Stimulated activated CD8-positive, alpha-beta memory T cell treated with anti-CD3 and anti-CD28 coated beads, Interleukin-7, amount 100 ng/mL, for 4 hours (primary cell): Measurements from ENCODE around the gene SETDB2.
A peak's percentile ranks its signal among the peaks of the same experiment; 100 is the strongest.

Experiments
- DNase-seq, 2 donors: peaks; one replicate each; pipeline ENCODE4 v3.0.0-alpha.2; 2020; ENCODE audit warnings: low read depth in 2 of 2

SETDB2 gene

DNA sequence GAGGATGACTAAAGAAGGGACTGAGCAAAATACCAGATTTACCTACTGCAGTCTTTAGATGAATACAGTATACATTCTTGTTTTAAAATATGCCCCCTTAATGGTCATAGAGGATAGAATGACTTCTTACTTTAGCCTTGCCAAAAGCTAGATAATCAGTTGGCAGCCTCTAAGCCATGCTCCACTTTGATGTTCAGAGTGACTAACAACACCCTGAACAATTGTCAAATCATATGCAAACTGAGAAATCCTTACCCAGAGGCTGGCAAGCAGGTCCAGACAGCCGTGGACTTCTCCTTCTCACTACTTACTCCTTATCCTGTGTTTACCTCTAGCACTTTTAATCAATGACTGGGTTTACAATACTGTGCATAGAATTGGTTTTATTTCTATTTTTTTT, 28.1 kb downstream of the SETDB2 start:
- no peak for DNase-seq

DNA sequence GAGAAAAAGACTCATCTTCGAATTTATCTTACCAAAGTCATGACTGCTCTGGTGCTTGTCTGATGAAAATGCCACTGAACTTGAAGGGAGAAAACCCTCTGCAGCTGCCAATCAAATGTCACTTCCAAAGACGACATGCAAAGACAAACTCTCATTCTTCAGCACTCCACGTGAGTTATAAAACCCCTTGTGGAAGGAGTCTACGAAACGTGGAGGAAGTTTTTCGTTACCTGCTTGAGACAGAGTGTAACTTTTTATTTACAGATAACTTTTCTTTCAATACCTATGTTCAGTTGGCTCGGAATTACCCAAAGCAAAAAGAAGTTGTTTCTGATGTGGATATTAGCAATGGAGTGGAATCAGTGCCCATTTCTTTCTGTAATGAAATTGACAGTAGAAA, 32.5 kb downstream of the SETDB2 start:
- DNase-seq = no peak

DNA sequence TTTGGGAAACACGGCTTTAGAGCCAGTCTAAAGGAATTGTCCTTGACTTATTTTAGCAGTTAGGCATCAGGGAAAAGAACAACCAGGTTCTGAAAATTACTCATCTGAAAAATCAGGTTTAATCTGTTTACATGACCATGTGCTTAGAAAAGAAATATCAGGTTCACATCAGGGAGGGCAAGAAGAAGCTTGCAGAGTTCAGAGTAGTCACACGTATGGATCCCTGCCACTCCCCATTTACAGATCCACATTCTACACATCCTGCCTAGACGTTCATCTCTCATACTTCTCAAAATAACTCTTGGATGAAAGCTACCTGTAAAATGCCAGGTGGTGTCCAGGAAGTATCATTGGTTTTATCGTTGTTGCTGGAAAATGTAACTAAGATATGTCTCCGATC, 37.7 kb downstream of the SETDB2 start:
- no peak for DNase-seq

DNA sequence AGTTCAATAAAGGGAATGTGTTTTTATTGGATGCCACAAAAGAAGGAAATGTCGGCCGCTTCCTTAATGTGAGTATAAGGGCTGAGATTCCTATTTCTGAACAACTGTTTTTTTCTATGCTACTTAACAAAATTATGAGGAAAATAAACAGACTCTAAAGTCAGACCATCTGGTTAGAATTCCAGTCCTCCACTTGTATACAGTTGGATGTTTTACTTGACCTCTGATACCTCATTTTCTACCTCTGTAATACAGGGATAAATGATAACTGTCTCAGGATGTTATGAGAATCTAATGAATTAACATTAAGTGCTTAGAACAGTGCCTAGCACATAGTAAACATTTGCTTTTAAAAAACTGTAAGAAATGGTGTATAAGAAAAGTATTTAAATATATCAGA, 44.5 kb downstream of the SETDB2 start:
- DNase-seq = no peak

DNA sequence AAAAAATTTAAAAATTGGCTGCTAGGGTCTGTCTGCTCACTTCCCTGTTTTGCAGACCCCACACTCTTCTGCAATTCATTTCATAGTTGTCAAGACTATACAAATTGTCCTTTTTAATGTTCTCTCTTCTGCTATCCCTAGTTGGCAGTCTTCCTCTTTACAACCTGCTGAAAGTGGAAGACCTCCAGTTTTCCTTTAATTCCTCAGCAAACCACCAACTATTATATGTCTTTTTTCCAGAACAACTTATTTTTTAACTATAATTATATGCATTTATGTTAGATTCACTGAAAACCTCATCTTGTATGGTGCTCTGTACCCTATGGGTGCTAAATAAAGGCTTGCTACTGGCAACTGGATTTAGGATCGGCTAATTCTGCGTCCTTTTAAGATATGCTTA, 50.6 kb downstream of the SETDB2 start:
- no peak for DNase-seq

DNA sequence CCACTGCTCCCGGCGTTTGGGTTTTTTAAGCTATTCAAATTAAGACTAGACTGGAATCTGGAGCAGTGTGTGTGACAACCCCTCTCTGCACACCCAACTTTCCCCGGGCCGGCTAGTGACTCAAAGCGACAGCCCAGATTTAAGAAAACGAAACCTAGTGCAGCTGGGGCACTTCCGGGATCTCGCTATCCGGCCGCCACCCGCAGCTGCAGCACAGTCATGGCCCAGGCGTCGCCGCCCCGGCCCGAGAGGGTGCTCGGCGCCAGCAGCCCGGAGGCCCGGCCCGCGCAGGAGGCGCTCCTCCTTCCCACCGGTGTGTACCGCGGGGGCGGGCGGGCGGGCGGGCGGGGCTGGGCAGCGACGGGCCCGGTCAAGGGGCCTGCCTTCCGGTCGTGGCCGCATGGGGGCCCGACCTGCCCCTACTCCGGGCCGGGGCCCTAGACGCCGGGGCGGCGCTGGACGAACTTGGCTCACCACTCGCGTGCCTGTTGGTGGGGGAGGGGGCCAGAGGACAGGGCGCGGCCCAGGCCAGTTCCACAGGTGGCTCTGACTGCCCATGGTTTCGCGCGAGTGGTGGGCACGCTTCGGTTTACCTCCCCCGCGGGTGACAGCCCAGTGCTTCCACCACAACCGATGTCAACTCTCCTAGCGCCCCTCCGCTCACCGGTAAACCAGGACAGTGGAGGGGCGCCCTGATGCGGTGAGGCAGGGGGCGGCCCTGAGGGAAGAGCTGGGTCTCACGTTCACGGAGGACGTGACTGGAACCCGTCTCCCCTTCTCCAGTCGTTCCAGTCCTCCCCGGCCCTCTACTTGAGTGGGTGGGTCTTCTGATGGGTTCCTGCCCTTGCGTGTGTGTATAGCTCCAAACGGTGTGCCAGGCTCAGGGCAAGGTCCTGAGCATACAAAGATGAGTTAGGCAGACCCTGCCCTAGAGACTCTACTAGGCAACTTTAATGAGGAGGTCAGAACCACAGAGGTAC, 52.0 kb downstream of the SETDB2 start, which contains the start of gene PHF11:
Gene PHF11, plus strand, starts transcription at position 171 of the 980 bp plus-strand sequence. Its CDS starts 49 bp downstream, at position 220.
- DNase-seq = peak; percentile 85 to 86

DNA sequence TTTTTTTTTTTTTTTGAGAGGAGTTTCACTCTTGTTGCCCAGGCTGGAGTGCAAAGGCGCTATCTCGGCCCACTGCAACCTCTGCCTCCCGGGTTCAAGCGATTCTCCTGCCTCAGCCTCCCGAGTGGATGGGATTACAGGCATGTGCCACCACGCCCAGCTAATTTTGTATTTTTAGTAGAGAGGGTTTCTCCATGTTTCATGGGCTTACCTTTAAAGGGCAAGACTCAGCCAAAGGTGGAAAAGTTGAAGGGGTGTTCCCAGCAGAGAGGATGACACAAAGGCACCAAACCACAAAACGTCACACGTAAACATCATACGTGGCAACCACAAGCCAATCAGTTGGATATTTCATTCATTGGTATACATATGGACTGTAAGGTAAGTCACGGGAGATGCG, 52.8 kb downstream of the SETDB2 start:
- DNase-seq = peak; percentile 45 to 60

DNA sequence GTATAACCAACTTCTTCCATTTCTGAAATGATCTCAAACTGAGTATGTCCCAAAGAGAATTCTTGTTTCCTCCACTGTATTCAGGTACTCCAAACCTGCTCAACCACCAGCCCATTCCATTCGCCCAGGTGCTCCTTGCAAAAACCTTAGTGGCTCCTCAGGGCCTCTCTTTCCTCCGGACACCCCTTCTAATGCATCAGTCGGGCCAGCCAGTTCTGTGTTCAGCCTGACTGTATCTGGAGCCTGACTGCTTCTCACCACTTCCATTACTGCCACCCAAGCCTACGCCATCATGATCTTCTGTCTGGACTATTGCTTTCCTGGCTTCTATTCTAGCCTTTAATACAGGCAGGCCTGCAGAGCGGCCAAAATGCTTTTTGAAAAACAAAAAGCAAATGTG, 53.2 kb downstream of the SETDB2 start:
- DNase-seq = no peak

DNA sequence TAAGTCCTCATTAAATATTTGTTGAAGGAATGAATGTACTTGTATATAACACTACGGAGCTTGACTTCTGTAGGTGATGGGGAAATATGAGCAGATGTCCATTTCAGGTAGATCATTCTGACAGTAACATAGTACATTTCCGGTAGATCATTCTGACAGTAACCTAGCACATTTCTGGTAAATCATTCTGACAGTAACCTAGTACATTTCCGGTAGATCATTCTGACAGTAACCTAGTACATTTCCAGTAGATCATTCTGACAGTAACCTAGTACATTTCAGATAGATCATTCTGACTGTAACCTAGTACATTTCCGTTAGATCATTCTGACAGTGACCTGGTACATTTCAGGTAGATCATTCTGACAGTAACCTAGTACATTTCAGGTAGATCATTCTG, 54.1 kb downstream of the SETDB2 start:
- DNase-seq = no peak

DNA sequence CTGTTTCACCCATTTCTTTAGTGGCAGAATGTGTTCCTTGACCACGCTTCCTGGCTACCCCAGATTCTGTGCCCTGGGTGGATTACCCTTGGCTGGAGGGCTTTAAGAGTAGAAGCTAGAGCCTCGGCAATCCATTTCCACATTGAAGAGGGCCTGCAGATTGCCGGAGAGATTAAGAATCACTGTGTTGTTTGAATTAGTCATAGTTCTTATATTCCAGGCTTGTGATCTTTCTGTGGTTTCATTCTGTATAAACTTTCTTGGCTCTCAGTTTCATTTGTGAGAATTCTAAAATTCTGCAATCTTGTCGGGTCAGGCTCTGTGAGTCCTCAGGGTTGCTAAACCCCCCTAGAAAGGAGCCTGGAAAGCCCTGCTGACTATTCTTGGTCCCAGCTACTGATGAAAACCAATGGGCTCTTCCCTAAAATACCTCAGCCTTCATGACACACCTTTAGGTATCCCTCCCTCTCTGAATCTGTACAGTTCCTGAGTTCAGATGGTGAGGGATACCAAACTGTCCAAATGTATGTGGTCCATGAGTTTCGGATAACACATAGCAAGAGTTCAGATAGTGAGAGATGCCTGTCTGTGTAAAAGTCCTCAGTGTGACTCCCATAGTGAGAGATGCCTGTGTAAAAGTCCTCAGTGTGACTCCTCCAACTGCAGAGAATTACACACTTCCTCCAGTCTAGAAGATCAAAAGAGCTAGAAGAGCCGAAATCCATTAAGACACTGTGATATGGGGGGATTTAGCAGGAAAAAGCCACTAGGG, 56.0 kb downstream of the SETDB2 start:
- DNase-seq = no peak

DNA sequence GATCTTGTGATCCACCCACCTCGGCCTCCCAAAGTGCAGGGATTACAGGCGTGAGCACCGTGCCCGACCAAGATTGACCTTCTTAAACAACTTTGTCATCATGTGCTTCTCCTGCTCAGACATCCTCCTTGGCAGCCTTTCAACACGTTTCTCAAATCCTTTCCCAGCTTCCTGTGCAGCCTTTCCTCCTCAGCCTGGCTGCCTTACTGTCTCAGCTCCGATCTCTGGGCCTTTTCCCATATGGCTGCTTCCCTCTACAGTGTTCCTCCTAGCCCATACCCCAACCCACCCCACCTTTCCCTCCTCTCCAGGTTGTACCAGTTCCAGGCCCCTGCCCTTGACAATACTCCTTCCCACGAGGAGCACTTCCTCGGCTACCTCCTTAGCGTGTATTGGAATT, 58.9 kb downstream of the SETDB2 start:
- DNase-seq = no peak

DNA sequence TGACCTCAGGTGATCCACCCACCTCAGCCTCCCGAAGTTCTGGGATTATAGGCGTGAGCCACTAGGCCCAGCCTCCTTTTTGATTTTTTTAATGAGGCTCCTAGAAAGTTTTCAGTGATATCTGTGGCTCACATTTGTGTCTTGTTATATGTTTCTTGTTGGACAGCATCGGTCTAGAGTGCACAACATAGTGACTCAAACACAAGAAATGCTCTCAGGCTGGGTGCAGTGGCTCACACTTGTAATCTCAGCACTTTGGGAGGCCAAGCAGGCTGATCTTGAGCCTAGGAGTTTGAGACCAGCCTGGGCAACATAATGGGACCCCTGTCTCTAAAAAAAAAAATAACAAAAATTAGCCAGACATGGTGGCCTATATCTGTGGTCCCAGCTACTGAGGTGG, 59.9 kb downstream of the SETDB2 start:
- no peak for DNase-seq

DNA sequence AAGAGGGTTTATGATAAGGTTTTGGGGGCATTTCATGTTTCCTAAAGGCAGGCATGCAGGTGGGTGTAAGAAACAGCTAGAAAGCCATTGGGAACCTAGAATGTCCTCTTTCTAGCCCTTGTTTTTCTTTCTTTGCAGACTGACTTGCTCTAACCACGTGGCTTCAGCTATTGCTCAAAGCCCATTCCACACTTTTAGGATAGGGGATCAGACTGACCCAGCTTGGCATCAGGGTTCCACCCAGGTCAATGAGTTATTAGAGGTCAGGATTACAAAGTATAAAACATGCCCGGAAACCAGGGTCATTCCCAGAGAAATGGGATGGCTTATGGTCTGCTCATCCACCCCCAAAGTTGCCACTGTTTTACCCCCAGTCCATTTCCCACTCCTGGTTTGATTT, 68.5 kb downstream of the SETDB2 start:
- DNase-seq = no peak

DNA sequence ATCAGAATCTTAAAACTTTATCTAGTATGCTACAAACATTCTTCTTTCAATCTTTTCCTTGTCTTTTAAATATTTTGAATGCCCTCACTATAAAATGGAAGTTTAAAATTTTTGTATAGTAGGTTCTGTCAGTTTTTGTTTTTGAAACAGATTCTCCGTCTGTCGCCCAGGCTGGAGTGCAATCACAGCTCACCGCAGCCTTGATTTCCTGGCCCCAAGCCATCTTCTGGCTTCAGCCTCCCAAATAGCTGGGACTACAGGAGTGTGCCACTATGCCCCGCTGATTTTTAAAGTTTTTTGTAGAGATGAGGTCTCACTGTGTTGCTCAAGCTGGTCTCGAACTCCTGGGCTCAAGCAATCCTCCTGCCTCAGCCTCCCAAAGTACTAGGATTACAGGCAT, 72.4 kb downstream of the SETDB2 start:
- no peak for DNase-seq

DNA sequence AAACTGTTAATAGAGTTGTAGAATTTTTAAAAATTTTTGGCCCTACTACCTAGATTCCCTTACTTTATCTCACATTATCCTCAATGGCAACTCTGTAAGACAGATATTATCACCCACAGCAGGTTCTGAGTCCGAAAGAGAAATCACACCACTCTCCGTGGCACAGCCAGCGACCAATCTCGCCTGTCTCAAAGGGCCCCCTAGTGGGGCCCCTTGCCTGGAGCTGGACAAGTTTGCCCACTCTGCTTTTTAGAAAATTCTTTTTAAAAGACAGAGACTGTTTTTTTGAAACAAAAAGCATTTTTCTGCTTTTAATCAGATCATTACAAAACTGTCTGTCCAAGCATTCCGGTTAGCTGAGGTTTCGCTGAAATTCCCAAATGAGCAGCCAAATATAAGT, 73.4 kb downstream of the SETDB2 start:
- DNase-seq = no peak

DNA sequence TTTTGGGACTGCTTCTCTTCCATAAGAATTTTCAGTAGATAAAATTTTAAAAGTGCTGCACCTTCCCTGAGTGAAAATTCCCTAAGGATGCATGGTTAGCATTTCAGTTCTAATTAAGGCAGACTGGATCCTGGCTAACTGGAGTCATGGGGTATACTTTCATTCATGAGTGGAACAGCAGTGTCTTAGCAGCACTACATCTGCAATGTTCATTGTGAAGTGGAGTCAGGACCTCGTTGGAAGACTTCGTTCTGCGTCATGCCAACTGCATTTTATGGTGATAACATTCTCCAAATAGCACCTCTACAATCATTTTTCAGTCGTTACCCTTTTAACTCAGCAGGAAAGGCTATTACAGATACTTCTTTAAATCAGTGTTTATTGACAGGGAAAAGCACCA, 77.2 kb downstream of the SETDB2 start:
- DNase-seq = no peak

DNA sequence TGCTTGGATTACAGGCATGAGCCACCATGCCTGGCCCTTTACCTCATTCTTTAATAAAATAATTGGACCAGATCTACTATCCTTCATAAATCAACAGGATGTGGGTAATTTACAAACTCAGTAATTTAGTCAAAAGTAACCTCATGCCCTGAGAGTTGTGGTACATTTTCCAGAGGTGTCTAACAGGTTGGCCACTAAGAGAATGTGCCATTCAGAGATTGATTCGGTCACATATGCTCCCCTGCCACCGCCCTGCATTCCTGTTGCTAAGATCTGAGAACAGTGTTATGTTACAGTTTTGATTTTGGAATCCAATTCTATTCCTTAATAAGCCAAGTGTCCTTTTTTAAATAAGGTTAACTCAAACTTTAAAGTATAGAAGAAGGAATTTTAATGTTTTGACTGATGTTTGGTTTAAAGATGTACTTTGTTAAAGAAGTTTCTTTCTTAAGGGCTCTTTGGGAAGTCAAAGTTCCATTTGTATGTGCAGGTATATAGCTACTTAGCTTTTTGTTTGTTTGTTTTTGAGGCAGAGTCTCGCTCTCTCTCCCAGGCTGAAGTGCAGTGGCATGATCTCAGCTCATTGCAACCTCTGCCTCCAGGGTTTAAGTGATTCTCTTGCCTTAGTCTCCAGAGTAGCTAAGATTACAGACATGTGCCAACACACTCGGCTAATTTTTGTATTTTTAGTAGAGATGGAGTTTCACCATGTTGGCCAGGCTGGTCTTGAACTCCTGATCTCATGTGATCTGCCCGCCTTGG, 80.8 kb downstream of the SETDB2 start:
- DNase-seq = no peak

DNA sequence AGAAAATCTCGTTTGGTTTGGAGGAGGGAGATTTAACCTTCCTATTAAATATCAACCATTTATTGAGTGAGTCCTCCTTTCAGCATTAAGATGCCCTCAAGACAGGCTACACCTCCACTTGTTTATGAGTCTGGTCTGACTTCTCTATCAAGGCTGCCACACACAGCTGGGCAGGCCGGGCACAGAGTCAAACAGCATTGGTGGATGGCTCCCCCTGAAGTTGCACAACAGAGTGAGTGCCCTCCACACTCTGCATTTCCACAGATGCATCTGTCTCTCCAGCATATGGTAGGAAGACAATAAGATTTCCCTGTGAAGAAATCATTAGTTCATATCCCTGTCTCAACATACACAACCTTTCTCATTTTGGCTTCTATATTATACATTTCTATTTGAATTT, 83.0 kb downstream of the SETDB2 start:
- DNase-seq = no peak

DNA sequence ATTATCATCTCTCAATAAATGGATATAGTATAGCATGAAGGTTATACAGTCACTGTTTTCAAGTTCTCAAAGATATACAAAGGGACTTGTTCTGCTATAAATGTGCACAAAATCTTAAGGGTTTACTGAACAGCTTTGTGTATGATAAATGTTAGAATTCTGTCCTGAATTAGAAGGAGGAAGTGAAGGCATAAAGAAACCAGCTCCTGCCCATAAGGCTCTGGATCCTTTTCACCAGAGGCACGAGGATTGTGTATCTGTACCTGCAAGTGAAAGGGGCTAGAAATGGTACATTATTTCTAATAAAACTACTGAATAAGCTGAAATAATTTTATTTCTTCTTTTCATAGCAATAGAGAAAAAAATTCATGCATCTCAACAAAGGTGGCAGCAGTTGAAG, 84.1 kb downstream of the SETDB2 start:
- no peak for DNase-seq

DNA sequence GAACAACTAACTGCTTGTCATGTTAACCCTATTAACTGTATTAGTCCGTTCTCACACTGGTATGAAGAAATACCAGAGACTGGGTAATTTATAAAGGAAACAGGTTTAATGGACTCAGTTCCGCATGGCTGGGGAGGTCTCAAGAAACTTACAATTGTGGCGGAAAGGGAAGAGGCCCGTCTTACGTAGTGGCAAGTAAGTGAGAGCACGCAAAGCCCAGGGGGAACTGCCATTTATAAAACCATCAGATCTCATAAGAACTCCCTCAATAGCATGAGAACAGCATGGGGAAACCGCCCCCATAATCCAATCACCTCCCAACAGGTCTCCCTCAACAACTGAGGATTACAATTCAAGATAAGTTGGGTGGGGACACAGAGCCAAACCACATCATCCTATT, 86.4 kb downstream of the SETDB2 start:
- no peak for DNase-seq

DNA sequence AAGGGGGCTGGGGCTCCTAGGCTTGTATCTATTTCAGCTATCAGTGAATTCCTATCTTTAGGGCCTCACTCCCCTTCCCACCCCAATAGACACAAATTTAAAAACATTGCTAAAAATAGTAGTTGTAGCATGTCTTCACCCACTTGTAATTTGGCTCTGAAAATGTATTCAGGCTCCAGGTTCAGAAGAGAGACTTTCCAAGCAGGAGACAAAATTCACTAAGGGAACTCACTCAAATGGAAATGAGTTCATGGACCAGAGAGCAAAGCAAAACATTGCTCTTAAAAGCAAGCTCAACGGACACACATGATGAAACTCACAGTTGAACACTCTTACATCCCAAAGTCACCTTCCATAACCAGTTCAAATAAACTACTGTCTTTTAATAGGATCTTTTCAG, 88.5 kb downstream of the SETDB2 start:
- DNase-seq = no peak

DNA sequence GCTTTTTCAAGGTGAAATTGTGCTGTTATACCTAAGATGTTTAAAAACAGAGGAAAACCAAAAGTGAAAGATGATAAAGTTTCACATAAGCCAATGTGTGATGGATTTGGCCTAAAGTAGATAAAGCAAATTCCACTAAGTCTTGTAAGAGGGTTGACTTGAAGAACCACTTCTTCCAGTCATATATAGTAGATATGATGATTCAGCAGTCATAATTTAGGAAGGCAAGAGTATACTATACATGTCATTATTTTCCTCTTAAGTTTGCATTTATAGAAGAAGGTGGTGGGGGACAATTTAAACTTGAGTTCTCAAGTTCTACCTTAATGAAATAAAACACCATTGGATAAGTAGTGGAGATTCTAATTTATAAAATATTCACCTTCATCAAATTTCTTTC, 88.9 kb downstream of the SETDB2 start:
- DNase-seq = no peak
